ENCODE data around the gene LHX1.

LHX1 gene

DNA sequence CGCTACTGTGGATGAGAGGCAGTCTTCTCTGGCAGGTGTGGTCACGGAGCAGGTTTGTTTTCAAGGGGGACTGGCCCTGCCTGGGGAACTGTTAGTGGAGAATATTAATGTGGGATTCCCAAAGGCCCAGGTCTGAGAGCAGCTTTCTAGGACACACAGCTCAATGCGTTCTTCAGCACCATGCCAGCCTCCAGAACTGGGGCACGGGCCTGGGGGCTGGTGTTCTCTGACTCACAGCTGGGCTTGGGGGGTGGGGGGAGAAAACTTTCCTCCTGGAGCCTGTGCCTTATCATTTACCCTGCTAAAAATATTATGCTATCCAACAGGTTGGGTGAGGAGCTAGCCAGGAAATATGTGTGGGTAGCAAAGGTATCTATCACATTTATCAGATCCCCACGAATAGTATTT, 13.5 kb upstream of the LHX1 start:
- no peak for DNase-seq

GRCh38 chr17:36926226-36926625, 11.0 kb upstream of the LHX1 start:
- no peak for DNase-seq

- no peak for DNase-seq
These were observed 10.6 kb upstream of the LHX1 start for GRCh38 chr17:36926701-36927100.

- no peak for DNase-seq
These were observed 8.6 kb upstream of the LHX1 start for GRCh38 chr17:36928471-36929345.

DNA sequence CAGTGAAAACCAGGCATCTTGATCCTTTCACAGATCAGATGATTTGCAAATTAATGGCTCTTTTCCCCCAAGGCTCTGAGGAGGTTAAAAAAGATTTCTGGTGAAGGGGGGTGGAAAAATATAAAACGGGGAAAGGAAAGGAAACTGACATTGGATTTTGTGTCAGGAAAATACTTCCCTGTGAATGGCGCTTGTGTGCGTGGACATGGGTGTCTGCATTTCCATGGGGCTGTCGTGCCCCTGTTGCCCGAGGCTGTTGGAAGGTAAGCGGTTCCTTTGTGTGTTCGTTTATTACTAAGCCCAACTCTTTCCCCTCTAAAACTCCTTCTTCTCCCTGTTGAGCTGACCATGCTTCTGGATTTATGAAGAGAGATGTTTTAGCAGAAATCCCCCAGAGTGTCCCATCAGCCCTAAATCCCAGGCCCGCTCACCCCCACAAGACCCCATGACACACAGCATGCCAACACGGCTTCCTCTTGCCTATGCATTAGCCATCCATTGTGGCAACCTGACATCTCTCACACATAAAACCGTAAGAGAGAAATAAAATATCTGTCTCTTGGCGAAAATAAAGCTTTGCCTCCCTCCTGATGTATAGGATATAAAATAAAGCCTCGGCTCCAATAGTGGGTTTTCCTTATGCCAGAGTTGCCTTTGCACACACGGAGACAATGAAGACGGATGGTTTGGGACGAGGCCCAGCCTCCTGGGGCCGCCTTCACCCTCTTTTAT, 7.3 kb upstream of the LHX1 start:
- no peak for DNase-seq

GRCh38 chr17:36930583-36930900, 6.7 kb upstream of the LHX1 start:
- DNase-seq: no peak

GRCh38 chr17:36931096-36931696, 6.1 kb upstream of the LHX1 start:
- no peak for DNase-seq

DNA sequence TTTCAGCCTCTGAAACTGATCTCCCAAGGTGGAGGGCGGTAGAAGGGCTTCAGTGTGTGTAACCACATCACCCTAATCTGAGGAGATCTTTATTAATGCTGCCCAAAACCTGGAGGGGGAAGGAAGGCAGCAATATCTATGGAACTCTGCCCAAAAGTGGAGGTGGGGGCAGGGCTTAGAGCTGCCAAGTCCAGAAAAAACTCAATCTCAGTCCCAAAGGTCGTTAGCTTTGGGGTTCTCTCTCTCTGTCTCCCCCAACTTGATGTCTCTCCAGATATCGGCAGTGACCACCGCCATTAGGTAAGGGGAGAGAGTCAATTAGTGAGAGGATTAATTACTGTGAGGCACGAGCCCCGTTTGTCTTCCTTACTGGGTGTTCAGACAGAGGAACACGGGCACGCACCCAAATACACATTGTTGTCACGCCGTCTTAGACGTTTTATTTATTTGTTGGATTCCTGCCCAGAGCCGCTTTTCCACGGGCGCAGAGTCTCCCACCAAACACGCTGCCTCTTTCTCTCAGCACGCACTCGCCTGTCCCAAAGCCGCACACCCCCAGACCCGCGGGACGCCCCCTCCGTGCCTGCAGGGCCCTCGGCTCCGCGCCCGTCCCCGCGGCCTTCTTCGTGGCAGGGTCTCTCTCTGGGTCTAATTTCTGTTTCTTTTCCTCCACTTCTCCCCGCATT, 5.4 kb upstream of the LHX1 start:
- DNase-seq: no peak

- DNase-seq: no peak
These were observed 4.9 kb upstream of the LHX1 start for GRCh38 chr17:36932383-36932693.

- no peak for DNase-seq
These were observed 4.4 kb upstream of the LHX1 start for GRCh38 chr17:36932694-36933511.

DNA sequence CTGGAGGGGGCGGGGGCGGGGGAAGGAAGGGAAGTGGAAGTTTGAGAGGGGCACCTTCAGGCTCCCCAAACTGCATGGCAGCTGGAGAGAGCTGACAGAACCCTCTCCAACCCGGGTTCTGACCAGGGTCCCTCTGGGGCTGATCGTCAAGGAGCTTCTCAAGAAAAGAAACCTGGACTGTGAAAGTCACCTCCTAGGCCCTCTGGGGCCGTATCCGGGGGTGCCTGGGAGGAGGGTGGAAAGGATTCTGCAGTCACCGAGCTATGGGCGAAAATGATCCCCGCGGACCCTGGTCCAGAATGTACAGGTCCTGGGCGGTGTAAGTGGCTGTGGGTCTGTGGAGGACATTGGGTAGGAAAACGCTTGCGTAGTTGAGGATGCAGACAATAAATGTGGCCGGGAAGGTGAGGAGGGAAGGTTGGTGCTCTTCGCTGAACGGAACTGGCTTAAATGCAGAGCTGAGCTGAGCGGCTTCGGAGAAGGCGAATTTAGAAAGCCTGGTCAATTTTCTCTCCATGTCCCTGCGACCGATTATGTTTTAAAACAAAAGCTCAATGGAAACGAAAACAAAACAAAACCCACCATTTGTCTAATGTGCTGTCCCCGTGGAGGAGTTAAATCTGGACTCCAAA, 3.6 kb upstream of the LHX1 start:
- no peak for DNase-seq

DNA sequence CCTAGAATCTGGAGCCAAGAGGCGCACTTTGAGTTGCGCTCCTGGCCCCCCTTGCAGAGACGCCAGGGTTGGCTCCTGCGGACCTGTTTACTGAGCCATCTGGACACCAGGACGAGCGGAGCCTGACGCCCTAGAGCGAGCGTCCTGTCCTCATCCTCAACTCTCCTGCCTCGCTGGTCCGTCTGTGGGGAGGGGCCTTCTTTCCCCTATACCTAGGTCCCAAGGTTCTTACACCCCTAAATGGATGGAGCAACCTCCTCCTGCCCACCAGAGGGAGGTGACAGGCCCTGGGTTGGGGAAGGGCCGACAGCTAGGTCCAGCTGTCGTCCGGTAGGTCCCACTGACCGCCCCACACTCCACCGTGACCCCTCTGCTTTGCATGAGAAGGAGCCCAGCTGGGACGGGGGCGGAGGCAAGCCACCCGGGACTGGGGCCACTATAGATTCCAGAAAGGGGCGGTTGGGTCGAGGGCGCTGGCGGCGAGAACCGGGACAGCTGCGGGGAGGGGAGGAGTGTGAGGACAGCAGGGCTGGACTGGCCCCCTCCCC, 3.1 kb upstream of the LHX1 start:
- no peak for DNase-seq

DNA sequence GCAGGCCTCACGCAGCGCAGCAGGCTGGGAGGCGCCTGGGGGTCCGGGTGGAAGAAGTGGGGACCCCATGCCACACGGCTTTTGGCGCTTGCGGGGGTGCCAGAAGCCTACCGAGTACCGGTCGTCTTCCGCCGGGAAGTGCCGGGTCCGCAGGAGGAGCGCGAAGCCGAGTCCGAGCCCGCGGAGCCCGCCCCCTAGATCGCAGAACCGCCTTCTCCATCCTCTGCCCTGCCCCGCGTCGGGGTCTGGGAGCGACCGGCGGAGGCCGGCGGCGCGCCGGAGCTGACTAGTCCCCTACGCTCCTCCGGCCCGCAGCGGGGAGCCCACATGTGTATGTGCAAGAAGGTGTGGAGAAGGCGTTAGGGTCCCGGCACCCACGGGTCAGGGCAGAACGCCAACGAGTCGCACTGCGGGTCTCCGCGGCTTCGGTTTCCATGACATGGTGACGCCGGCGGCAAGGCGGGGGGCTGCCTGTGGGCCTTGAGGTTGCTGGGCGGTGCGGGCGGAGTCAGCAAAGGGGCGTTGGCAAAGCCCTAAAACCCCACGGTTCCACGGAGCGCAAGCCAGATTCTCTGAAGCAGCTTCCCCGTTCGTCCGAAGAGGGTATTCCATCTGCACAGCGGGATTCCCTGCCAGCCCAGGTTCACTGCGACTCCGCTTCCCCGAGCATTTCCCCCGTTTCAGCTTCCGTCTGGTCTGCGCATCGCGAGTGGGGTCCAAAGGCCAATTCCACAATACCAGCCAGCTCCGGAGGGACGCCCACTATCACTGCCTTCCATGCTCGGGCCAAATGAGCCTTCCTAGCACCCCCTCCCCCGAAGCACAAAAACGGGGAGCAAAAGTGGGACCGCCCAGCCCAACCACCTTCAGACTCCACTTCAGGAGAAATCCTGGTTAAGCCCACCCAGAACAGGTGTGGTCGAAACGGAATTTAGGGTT, 2.3 kb upstream of the LHX1 start:
- DNase-seq: no peak

- no peak for DNase-seq
These were observed 1.4 kb upstream of the LHX1 start for GRCh38 chr17:36935671-36936454.

GRCh38 chr17:36936455-36937000, 747 bp upstream of the LHX1 start:
- no peak for DNase-seq

- DNase-seq: no peak
These were observed 787 bp downstream of the LHX1 start for GRCh38 chr17:36937959-36938565.

GRCh38 chr17:36938566-36939051, 1.3 kb downstream of the LHX1 start:
- no peak for DNase-seq

DNA sequence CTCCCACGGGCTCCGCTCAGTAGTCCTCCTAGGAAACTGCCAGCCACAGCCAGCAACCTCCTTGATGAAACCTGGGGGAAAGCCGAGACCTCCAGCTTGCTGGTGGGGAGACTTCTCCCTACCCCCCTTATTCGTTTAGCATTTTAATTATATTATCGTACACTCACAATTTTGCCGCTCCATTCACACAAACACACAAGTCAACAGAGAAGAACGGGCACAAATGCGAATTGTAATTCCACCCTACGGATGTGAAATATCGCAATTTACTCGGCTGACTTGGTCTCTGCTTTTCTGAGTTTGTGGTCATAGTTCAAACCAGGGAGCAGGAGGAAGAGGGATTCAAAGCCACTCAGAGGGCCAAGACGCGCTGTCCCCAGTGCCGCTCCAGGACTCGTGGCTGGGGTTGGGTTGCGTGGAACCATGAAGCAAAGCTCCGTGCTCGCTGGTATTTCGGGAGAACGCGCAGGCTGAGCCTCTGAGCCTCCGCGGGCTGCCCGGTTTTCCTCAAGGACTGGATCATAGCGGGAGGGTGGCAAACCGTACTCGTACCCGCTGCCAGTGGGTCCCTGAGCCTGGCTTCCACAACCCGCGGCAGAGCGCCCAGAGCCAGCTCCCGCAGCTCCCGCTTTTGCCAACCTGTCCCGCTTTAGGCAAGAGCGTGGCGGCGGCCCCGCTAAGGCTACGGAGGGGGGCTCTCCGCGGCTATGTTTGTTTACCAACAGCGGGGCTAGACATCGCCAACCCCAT, 2.0 kb downstream of the LHX1 start:
- no peak for DNase-seq

Data from MV-4-11 (cell line).